Astrocyte of the spinal cord (primary cell): ENCODE results near the gene MARVELD1.
"Not testable (repeated sequence)": the region's sequence is repeated elsewhere in the genome, so short reads cannot be mapped to it uniquely, and the experiment has no call there.

Experiments
- DNase-seq: peaks from one replicate; pipeline ENCODE4 v3.0.0; 2011; ENCODE audit warnings: low read depth, low spot score
- H3K4me3 ChIP-seq: 2 replicates; pipeline ENCODE4 v1.5.1; 2011; ENCODE audit warnings: low read depth, mild to moderate bottlenecking, low read length, moderate library complexity
- in situ Hi-C: cut with HindIII; loops from 2 replicates; pipeline ENCODE4 v1.10.0; 2017; ENCODE audit warnings: low sequenced_read_pairs
- TF ChIP-seq, protein P1 (sequence below): IDR thresholded peaks from 2 replicates; pipeline ENCODE4 v1.5.1; 2012; ENCODE audit warnings: low read depth, mild to moderate bottlenecking, low read length, inconsistent platforms

The MARVELD1 gene

GRCh38 chr10:97690133-97690532, 23.4 kb upstream of the MARVELD1 start:
- TF ChIP-seq, protein P1, sequence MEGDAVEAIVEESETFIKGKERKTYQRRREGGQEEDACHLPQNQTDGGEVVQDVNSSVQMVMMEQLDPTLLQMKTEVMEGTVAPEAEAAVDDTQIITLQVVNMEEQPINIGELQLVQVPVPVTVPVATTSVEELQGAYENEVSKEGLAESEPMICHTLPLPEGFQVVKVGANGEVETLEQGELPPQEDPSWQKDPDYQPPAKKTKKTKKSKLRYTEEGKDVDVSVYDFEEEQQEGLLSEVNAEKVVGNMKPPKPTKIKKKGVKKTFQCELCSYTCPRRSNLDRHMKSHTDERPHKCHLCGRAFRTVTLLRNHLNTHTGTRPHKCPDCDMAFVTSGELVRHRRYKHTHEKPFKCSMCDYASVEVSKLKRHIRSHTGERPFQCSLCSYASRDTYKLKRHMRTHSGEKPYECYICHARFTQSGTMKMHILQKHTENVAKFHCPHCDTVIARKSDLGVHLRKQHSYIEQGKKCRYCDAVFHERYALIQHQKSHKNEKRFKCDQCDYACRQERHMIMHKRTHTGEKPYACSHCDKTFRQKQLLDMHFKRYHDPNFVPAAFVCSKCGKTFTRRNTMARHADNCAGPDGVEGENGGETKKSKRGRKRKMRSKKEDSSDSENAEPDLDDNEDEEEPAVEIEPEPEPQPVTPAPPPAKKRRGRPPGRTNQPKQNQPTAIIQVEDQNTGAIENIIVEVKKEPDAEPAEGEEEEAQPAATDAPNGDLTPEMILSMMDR = no peak
- no peak overlapping the region for H3K4me3 ChIP-seq
- in situ Hi-C loops = no loop called here
- no peak for DNase-seq

GRCh38 chr10:97698072-97698655, 15.4 kb upstream of the MARVELD1 start:
- in situ Hi-C loops, H3K4me3 ChIP-seq, DNase-seq: not testable (repeated sequence)

DNA sequence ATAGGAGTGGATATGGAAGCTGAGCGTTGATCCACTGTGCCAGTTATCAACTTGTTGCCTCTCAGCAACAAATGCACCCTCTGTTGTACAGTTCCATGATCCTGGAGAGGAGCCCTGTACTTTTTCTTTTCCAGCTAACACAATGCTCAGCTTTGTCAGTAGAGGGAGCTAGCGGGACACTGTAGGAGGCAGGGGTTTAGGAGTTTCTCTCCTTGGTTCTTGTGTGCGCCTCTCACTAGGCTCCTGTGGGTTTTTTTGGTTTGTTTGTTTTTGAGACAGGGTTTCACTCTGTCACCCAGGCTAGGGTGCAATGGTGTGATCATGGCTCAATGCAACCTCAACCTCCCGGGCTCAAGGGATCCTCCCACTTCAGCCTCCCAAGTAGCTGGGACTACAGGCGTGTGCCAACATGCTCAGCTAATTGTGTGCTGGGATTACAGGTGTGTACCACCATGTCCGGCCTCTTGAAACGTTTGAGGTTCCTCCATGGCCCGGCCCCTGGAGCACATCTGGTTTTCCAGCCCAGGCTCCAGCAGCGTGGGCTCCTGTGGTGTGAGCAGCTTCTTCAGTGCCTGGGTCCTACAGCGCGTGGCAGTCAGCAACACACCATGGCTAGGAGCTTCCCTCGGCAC, 12.0 kb upstream of the MARVELD1 start:
- peak; percentile 69 for DNase-seq
- no peak overlapping the region for H3K4me3 ChIP-seq
- in situ Hi-C loops = no loop called here
- TF ChIP-seq, protein P1 = peak; percentile 98

DNA sequence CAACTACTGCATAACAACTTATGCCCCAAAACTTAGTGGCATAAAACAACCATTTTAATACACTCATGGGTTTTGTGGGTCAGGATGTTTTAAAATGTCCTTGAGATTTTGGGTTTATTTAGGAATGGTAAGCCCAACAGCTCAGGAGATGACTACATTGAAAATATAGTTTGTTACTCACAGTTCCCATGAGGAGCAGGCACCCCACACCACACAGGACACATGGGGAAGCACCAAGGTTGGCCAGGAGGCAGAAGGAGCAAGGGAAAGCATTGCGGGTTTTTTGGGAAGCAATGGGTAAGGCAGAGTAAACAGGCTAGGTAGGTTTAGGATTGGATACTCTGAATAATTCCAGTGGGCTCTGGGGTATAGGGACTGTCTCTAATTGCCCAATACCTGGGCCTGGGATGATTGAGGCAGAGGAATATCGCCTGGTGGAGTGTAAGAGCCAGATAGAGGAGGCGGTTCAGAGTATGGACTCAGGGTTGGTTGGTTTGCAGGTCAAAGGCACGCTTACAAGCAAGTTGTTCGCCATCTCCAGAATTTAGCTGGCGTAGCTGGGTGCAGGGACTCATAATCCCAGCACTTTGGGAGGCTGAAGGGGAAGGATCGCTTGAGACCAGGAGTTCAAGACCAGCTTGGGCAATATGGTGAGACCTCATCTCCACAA, 10.0 kb upstream of the MARVELD1 start:
- no peak overlapping the region for H3K4me3 ChIP-seq
- TF ChIP-seq, protein P1 = no peak
- in situ Hi-C loops = no loop called here
- DNase-seq = no peak

DNA sequence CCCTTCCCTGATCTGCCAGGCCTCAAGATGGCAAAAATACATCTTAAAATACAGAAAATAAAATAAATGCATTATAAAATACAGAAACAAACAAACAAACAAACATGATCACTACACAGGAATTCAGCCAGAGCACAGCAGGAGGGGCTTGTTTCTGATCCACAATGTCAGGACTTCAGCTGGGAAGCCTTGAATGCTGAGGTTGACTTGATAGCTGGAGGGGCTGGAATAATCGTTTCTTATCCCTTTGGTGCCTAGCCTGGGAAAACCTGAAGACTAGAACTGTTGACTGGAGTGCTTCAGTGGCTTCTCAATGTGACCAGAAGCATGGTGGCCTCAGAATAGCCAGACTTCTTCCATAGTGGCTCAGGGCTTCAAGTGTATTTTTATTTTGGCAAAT, 9.2 kb upstream of the MARVELD1 start:
- in situ Hi-C loops = no loop called here
- TF ChIP-seq, protein P1 = no peak
- no peak for DNase-seq
- H3K4me3 ChIP-seq = no peak overlapping the region

GRCh38 chr10:97705006-97705670, 8.4 kb upstream of the MARVELD1 start:
- DNase-seq = no peak
- H3K4me3 ChIP-seq = no peak overlapping the region
- in situ Hi-C loops = no loop called here
- TF ChIP-seq, protein P1 = no peak
